ENCODE data around the gene ZNF746. TPM values are rescaled to one million over a fixed set of nuclear protein-coding genes. Genes with fewer than 3 reads are reported as not detected.

ZNF746 gene
- total and polyA plus RNA-seq, 9 of the 15 experiments (the other 6 are each of a cell fraction or from before 2014, with no cell fraction given): 1.7 to 31.6 (median 13.3) TPM

- Histone ChIP-seq H3K9ac (ENCODE audit: insufficient read depth in 1 of 2, low read depth in 2 of 2, low read length in 2 of 2) (no peak overlapping the region), H3K27me3 (ENCODE audit: control insufficient read depth in 2 of 2, insufficient read depth in 2 of 2, low read length in 2 of 2) (no peaks in the 10 kb centered on the region), H3K79me2 (ENCODE audit: control insufficient read depth, insufficient read depth, low read length) (no peaks in the 10 kb centered on the region), H3K4me1 (replicated peaks in 1 of 2; ENCODE audit: control insufficient read depth in 2 of 2, insufficient read depth in 2 of 2, low read length in 2 of 2) (no peaks in the 10 kb centered on the region), H4K20me1 (replicated peaks; ENCODE audit: control insufficient read depth, insufficient read depth, low read length) (no peaks in the 10 kb centered on the region), H3K36me3 (ENCODE audit: control insufficient read depth, insufficient read depth, low read length) (peaks cover 85% of the 10 kb centered on the region), H3K4me3 (no peak overlapping the region), H3K4me2 (ENCODE audit: insufficient read depth, low read length) (no peak overlapping the region), H3K9me1 (ENCODE audit: control insufficient read depth, insufficient read depth, low read length) (no peaks in the 10 kb centered on the region), H3K9me3 (replicated peaks; ENCODE audit: control insufficient read depth, insufficient read depth, low read depth, low read length) (no peaks in the 10 kb centered on the region), H2AFZ (ENCODE audit: low read depth, low read length) (no peak overlapping the region), H3K27ac (ENCODE audit: extremely low read depth, low read depth, low read length) (no peak overlapping the region)
- POLR2A ChIA-PET: no interaction called here
- FAIRE-seq (no peak), ATAC-seq (no peak), DNase-seq (ENCODE audit: extremely low read depth in 1 of 4, low spot score in 3 of 4) (no peak)
- BruUV-seq (replicated peaks): no TSS peak
- WGBS (ENCODE audit: insufficient coverage, low coverage, missing lambda C conversion rate): 92% methylated on average over 6 of the region's 6 CpGs
- in situ Hi-C loops (cut with MboI) (no loop called here), intact Hi-C loops (cut with micrococcal nuclease) (no loop called here)
- CTCF ChIA-PET (ENCODE audit: low intra/inter-chr PET ratio): no interaction called here
- TF ChIP-seq HNRNPUL1 (IDR thresholded peaks at IDR 0.05; ENCODE audit: low read length) (no peak), SIRT6 (IDR thresholded peaks at IDR 0.05; ENCODE audit: low read depth, low read length) (no peak), PHB2 (IDR thresholded peaks at IDR 0.05; ENCODE audit: low read depth) (no peak), HMG20B (CRISPR knock-in tag; IDR thresholded peaks at IDR 0.05) (no peak), JUNB (CRISPR knock-in tag; conservative IDR thresholded peaks at IDR 0.05) (no peak), CREB1 (IDR thresholded peaks at IDR 0.05) (no peak), CREB1 (CRISPR knock-in tag; IDR thresholded peaks at IDR 0.05) (no peak), SMARCA5 (IDR thresholded peaks at IDR 0.05) (no peak), ETV1 (tag; conservative IDR thresholded peaks at IDR 0.05; ENCODE audit: low read depth) (no peak), ZNF586 (CRISPR knock-in tag; conservative IDR thresholded peaks at IDR 0.05) (no peak), ERF (CRISPR knock-in tag; IDR thresholded peaks at IDR 0.05) (no peak), ZNF561 (CRISPR knock-in tag; conservative IDR thresholded peaks at IDR 0.05) (no peak), ELK3 (CRISPR knock-in tag; IDR thresholded peaks at IDR 0.05) (no peak)
- TF ChIP-seq, protein P1, sequence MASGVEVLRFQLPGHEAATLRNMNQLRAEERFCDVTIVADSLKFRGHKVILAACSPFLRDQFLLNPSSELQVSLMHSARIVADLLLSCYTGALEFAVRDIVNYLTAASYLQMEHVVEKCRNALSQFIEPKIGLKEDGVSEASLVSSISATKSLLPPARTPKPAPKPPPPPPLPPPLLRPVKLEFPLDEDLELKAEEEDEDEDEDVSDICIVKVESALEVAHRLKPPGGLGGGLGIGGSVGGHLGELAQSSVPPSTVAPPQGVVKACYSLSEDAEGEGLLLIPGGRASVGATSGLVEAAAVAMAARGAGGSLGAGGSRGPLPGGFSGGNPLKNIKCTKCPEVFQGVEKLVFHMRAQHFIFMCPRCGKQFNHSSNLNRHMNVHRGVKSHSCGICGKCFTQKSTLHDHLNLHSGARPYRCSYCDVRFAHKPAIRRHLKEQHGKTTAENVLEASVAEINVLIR (CRISPR knock-in tag; IDR thresholded peaks at IDR 0.05): no peak
- TF ChIP-seq, protein P2, sequence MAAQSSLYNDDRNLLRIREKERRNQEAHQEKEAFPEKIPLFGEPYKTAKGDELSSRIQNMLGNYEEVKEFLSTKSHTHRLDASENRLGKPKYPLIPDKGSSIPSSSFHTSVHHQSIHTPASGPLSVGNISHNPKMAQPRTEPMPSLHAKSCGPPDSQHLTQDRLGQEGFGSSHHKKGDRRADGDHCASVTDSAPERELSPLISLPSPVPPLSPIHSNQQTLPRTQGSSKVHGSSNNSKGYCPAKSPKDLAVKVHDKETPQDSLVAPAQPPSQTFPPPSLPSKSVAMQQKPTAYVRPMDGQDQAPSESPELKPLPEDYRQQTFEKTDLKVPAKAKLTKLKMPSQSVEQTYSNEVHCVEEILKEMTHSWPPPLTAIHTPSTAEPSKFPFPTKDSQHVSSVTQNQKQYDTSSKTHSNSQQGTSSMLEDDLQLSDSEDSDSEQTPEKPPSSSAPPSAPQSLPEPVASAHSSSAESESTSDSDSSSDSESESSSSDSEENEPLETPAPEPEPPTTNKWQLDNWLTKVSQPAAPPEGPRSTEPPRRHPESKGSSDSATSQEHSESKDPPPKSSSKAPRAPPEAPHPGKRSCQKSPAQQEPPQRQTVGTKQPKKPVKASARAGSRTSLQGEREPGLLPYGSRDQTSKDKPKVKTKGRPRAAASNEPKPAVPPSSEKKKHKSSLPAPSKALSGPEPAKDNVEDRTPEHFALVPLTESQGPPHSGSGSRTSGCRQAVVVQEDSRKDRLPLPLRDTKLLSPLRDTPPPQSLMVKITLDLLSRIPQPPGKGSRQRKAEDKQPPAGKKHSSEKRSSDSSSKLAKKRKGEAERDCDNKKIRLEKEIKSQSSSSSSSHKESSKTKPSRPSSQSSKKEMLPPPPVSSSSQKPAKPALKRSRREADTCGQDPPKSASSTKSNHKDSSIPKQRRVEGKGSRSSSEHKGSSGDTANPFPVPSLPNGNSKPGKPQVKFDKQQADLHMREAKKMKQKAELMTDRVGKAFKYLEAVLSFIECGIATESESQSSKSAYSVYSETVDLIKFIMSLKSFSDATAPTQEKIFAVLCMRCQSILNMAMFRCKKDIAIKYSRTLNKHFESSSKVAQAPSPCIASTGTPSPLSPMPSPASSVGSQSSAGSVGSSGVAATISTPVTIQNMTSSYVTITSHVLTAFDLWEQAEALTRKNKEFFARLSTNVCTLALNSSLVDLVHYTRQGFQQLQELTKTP (IDR thresholded peaks at IDR 0.05; ENCODE audit: low read depth in 1 of 2, partially characterized antibody in 2 of 2): no peak
- TF ChIP-seq, protein P3, sequence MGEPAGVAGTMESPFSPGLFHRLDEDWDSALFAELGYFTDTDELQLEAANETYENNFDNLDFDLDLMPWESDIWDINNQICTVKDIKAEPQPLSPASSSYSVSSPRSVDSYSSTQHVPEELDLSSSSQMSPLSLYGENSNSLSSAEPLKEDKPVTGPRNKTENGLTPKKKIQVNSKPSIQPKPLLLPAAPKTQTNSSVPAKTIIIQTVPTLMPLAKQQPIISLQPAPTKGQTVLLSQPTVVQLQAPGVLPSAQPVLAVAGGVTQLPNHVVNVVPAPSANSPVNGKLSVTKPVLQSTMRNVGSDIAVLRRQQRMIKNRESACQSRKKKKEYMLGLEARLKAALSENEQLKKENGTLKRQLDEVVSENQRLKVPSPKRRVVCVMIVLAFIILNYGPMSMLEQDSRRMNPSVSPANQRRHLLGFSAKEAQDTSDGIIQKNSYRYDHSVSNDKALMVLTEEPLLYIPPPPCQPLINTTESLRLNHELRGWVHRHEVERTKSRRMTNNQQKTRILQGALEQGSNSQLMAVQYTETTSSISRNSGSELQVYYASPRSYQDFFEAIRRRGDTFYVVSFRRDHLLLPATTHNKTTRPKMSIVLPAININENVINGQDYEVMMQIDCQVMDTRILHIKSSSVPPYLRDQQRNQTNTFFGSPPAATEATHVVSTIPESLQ (CRISPR knock-in tag; IDR thresholded peaks at IDR 0.05): no peak
Observed at GRCh38 chr7:149449897-149450296, 47.7 kb downstream of the ZNF746 start.

All from K562 (cell line).